IMR-90 (cell line): ENCODE results near the gene SERPINE2. TPM values are rescaled to one million over a fixed set of nuclear protein-coding genes. Genes with fewer than 3 reads are reported as not detected.

Source experiments
- ATAC-seq: fragments of 200-7000 bp; cut with Tn5 transposase; 2 replicates; pipeline ENCODE4 v1.9.1; 2020; ENCODE audit warnings: low read depth, mild to moderate bottlenecking, moderate library complexity
- BruUV-seq: library from RNA; stranded (reverse); fragments of 400-500 nt; replicated peaks from 2 replicates; lab custom pipeline; 2021; lab: Mats Ljungman, UMichigan
- CTCF ChIA-PET: fragments of 300-600 bp; formaldehyde crosslinking; extraction: SDS; loops from one replicate; lab custom pipeline; 2021; ENCODE audit warnings: antibody characterized with exemption; lab: Yijun Ruan, JAX
- POLR2A ChIA-PET: fragments of 300-600 bp; sonication (Branson Sonifier 250); formaldehyde crosslinking; loops from one replicate; lab custom pipeline; 2022; ENCODE audit warnings: antibody characterized with exemption; ENCODE audit not compliant: unreplicated experiment; lab: Charles Lee
- DNase-seq: peaks from one replicate; pipeline ENCODE4 v3.0.0; 2013
- H2AFZ ChIP-seq: replicated peaks from 2 replicates; pipeline ENCODE3; 2013; ENCODE audit warnings: low read length, mild to moderate bottlenecking; ENCODE audit not compliant: poor library complexity
- H2AK5ac ChIP-seq: 2 replicates; pipeline ENCODE4 v1.6.1; 2013; ENCODE audit warnings: low read depth, low read length, inconsistent platforms
- H2AK9ac ChIP-seq: replicated peaks from 2 replicates; pipeline ENCODE3; 2013; ENCODE audit warnings: mild to moderate bottlenecking, low read depth, low read length, moderate library complexity; ENCODE audit not compliant: poor library complexity
- H2BK120ac ChIP-seq: 2 replicates; pipeline ENCODE4 v1.6.1; 2013; ENCODE audit warnings: low read depth, low read length, inconsistent platforms
- H2BK15ac ChIP-seq: 3 replicates; pipeline ENCODE4 v1.6.1; 2013; ENCODE audit warnings: low read depth, low read length, inconsistent platforms
- H2BK20ac ChIP-seq: 2 replicates; pipeline ENCODE4 v1.6.1; 2013; ENCODE audit warnings: low read depth, mild to moderate bottlenecking, inconsistent platforms, low read length, moderate library complexity
- H2BK5ac ChIP-seq: 2 replicates; pipeline ENCODE4 v1.6.1; 2013; ENCODE audit warnings: mild to moderate bottlenecking, low read depth, low read length, inconsistent platforms; ENCODE audit not compliant: poor library complexity, severe bottlenecking
- H3K14ac ChIP-seq: replicated peaks from 2 replicates; pipeline ENCODE4 v1.6.1; 2013; ENCODE audit warnings: low read depth, low read length, inconsistent platforms
- H3K18ac ChIP-seq: 2 replicates; pipeline ENCODE4 v1.6.1; 2013; ENCODE audit warnings: low read depth, low read length, control low read depth
- H3K23ac ChIP-seq: 2 replicates; pipeline ENCODE4 v1.6.1; 2013; ENCODE audit warnings: low read depth, low read length, inconsistent platforms
- H3K27ac ChIP-seq: 2 replicates; pipeline ENCODE4 v1.5.1; 2013; ENCODE audit warnings: mild to moderate bottlenecking, control low read depth, low read length; ENCODE audit not compliant: insufficient read depth
- H3K27me3 ChIP-seq: 2 replicates; pipeline ENCODE4 v1.6.1; 2013; ENCODE audit warnings: low read length; ENCODE audit not compliant: control insufficient read depth, insufficient read depth
- H3K36me3 ChIP-seq: 2 replicates; pipeline ENCODE4 v1.6.1; 2013; ENCODE audit warnings: low read length, mixed read lengths; ENCODE audit not compliant: control insufficient read depth, insufficient read depth
- H3K4ac ChIP-seq: 2 replicates; pipeline ENCODE4 v1.6.1; 2013; ENCODE audit warnings: low read depth, low read length, inconsistent platforms
- H3K4me1 ChIP-seq: 2 replicates; pipeline ENCODE4 v1.6.1; 2013; ENCODE audit warnings: low read length, mixed read lengths; ENCODE audit not compliant: control insufficient read depth, insufficient read depth
- H3K4me2 ChIP-seq: 2 replicates; pipeline ENCODE4 v1.6.1; 2013; ENCODE audit warnings: low read depth, mild to moderate bottlenecking, control low read depth, low read length, moderate library complexity
- H3K4me3 ChIP-seq: 2 replicates; pipeline ENCODE4 v1.5.1; 2013; ENCODE audit warnings: low read depth, mild to moderate bottlenecking, control low read depth, low read length, moderate library complexity; ENCODE audit not compliant: insufficient read depth
- H3K56ac ChIP-seq: 2 replicates; pipeline ENCODE4 v1.6.1; 2013; ENCODE audit warnings: low read length, inconsistent platforms; ENCODE audit not compliant: insufficient read depth; ENCODE audit errors: extremely low read depth
- H3K79me1 ChIP-seq, 2 experiments: 2 replicates each; pipeline ENCODE4 v1.6.1; 2013; ENCODE audit warnings: low read length in 2 of 2, inconsistent platforms in 1 of 2, low read depth in 1 of 2
- H3K9ac ChIP-seq: 2 replicates; pipeline ENCODE4 v1.6.1; 2013; ENCODE audit warnings: low read depth, low read length, control low read depth
- H3K9me1 ChIP-seq: 2 replicates; pipeline ENCODE4 v1.6.1; 2013; ENCODE audit warnings: low read length, inconsistent platforms; ENCODE audit not compliant: insufficient read depth
- H3K9me3 ChIP-seq: 2 replicates; pipeline ENCODE4 v1.6.1; 2013; ENCODE audit warnings: low read length; ENCODE audit not compliant: control insufficient read depth, insufficient read depth
- H4K20me1 ChIP-seq: 2 replicates; pipeline ENCODE4 v1.6.1; 2013; ENCODE audit warnings: low read length, inconsistent platforms; ENCODE audit not compliant: insufficient read depth
- H4K5ac ChIP-seq: 2 replicates; pipeline ENCODE4 v1.6.1; 2013; ENCODE audit warnings: mild to moderate bottlenecking, low read depth, low read length, control low read depth
- H4K8ac ChIP-seq, 2 experiments: 2 replicates each; pipeline ENCODE4 v1.6.1; 2013; ENCODE audit warnings: low read depth in 2 of 2, low read length in 2 of 2, control low read depth in 1 of 2, inconsistent platforms in 1 of 2
- H4K91ac ChIP-seq: 2 replicates; pipeline ENCODE4 v1.6.1; 2013; ENCODE audit warnings: low read depth, low read length, inconsistent platforms; ENCODE audit not compliant: insufficient read depth
- BHLHE40 ChIP-seq: fragments of 150-350 bp; IDR thresholded peaks from 2 replicates; pipeline ENCODE4 v1.6.1; 2016; ENCODE audit warnings: mild to moderate bottlenecking, low read depth, low read length
- CEBPB ChIP-seq: IDR thresholded peaks from 2 replicates; pipeline ENCODE4 v1.6.1; 2012; ENCODE audit warnings: low read depth, low read length, improper control_type of control experiment
- CHD1 ChIP-seq: IDR thresholded peaks from 2 replicates; pipeline ENCODE4 v1.6.1; 2012; ENCODE audit warnings: low read depth, low read length, improper control_type of control experiment
- FOS ChIP-seq: fragments of 150-350 bp; IDR thresholded peaks from 2 replicates; pipeline ENCODE4 v1.6.1; 2016; ENCODE audit warnings: low read depth, low read length
- MAFK ChIP-seq: IDR thresholded peaks from 2 replicates; pipeline ENCODE4 v1.6.1; 2012; ENCODE audit warnings: low read depth, low read length, improper control_type of control experiment
- MAZ ChIP-seq: IDR thresholded peaks from 2 replicates; pipeline ENCODE4 v1.6.1; 2012; ENCODE audit warnings: low read depth, mild to moderate bottlenecking, low read length, improper control_type of control experiment, moderate library complexity, borderline replicate concordance
- MXI1 ChIP-seq: IDR thresholded peaks from 2 replicates; pipeline ENCODE4 v1.6.1; 2012; ENCODE audit warnings: low read depth, mild to moderate bottlenecking, low read length, moderate library complexity, borderline replicate concordance
- NFE2L2 ChIP-seq: fragments of 150-350 bp; IDR thresholded peaks from 2 replicates; pipeline ENCODE4 v1.6.1; 2016; ENCODE audit warnings: low read depth, mild to moderate bottlenecking, low read length
- POLR2A ChIP-seq: IDR thresholded peaks from 2 replicates; pipeline ENCODE4 v1.6.1; 2012; ENCODE audit warnings: mild to moderate bottlenecking, low read depth, low read length
- RAD21 ChIP-seq: IDR thresholded peaks from 2 replicates; pipeline ENCODE4 v1.6.1; 2012; ENCODE audit warnings: low read length, improper control_type of control experiment
- RCOR1 ChIP-seq: IDR thresholded peaks from 2 replicates; pipeline ENCODE4 v1.6.1; 2012; ENCODE audit warnings: mild to moderate bottlenecking, low read length, improper control_type of control experiment; ENCODE audit not compliant: insufficient replicate concordance
- RFX5 ChIP-seq: IDR thresholded peaks from 2 replicates; pipeline ENCODE4 v1.8.0; 2012; ENCODE audit warnings: low read depth, mild to moderate bottlenecking, low read length, moderate library complexity
- SMC3 ChIP-seq: fragments of 150-350 bp; IDR thresholded peaks from 2 replicates; pipeline ENCODE4 v1.6.1; 2016; ENCODE audit warnings: low read depth, mild to moderate bottlenecking, antibody characterized with exemption, low read length, moderate library complexity
- USF2 ChIP-seq: fragments of 150-350 bp; IDR thresholded peaks from 2 replicates; pipeline ENCODE4 v1.6.1; 2017; ENCODE audit warnings: mild to moderate bottlenecking, antibody characterized with exemption, low read length, low read depth
- WGBS, 2 experiments: methylation state at CpG; one replicate each; pipeline versions ENCODE4 v1.1.5 to v1.1.7; 2013; ENCODE audit warnings: missing lambda C conversion rate in 2 of 2; ENCODE audit not compliant: insufficient read length in 1 of 2; ENCODE audit errors: extremely low coverage in 2 of 2; 5-methylcytosine and 5-hydroxymethylcytosine counted together
- dilution Hi-C: fragments of 300-500 bp; cut with HindIII; formaldehyde crosslinking; loops from one replicate; pipeline ENCODE4 v1.14.3; 2018; ENCODE audit warnings: low sequenced_read_pairs; ENCODE audit not compliant: unreplicated experiment
- in situ Hi-C: fragments of 300-500 bp; cut with MboI; formaldehyde crosslinking; loops from 3 replicates; pipeline ENCODE4 v1.14.3; 2019; ENCODE audit warnings: low sequenced_read_pairs, inconsistent platforms, mixed read lengths
- intact Hi-C: fragments of 100-400 bp; cut with micrococcal nuclease; formaldehyde crosslinking; loops from 2 replicates; pipeline ENCODE4 v1.10.0; 2022
- polyA plus RNA-seq, 3 experiments: library from polyadenylated mRNA; depleted of rRNA; stranded (reverse); fragments of >200 nt; gene quantifications; 2 replicates each; pipeline ENCODE4 v1.2.3, GENCODE V29; 2012; ENCODE audit warnings: low replicate concordance in 1 of 3
- total RNA-seq: library from RNA; depleted of rRNA; stranded (reverse); fragments of >200 nt; gene quantifications from 2 replicates; pipeline ENCODE4 v1.2.3, GENCODE V29; 2012
- TF ChIP-seq, protein P1 (sequence below): conservative IDR thresholded peaks from 2 replicates; pipeline ENCODE4 v1.5.1; 2012; ENCODE audit warnings: mild to moderate bottlenecking, low read depth, low read length, improper control_type of control experiment
- TF ChIP-seq, protein P2 (sequence below): fragments of 150-350 bp; IDR thresholded peaks from 2 replicates; pipeline ENCODE4 v1.6.1; 2016; ENCODE audit warnings: low read depth, mild to moderate bottlenecking, low read length, moderate library complexity, borderline replicate concordance

The SERPINE2 gene
- total and polyA plus RNA-seq, 2 of the 4 experiments (the other 2 are of a cell fraction): 24.0 to 62.7 TPM

GRCh38 chr2:224059178-224059577 lies 20.1 kb upstream of the SERPINE2 start:
- DNase-seq (no peak), ATAC-seq (no peak)
- Histone ChIP-seq H3K4me3 (no peak overlapping the region), H4K8ac (no peak overlapping the region), H2AK9ac (no peak overlapping the region), H3K27me3 (peaks cover 3% of the 10 kb centered on the region; the same call in 1 of the 2 replicates), H3K56ac (no peak overlapping the region), H3K18ac (no peak overlapping the region), H2BK20ac (no peak overlapping the region), H3K9me3 (peaks cover 10% of the 10 kb centered on the region), H4K20me1 (no peaks in the 10 kb centered on the region), H3K27ac (no peak overlapping the region), H3K9me1 (no peaks in the 10 kb centered on the region), H4K91ac (no peak overlapping the region), H3K9ac (no peak overlapping the region), H2BK120ac (no peak overlapping the region), H3K4ac (no peak overlapping the region), H3K4me2 (no peak overlapping the region), H2BK5ac (no peak overlapping the region), H3K79me1 (no peaks in the 10 kb centered on the region), H2AFZ (no peak overlapping the region), H3K36me3 (no peaks in the 10 kb centered on the region), H2BK15ac (no peak overlapping the region), H3K4me1 (no peaks in the 10 kb centered on the region), H3K14ac (no peak overlapping the region), H3K23ac (no peak overlapping the region), H4K5ac (no peak overlapping the region), H2AK5ac (no peak overlapping the region)
- TF ChIP-seq CEBPB: no peak
- no peak for TF ChIP-seq MAFK
- TF ChIP-seq RAD21: no peak
- no peak for TF ChIP-seq FOS
- TF ChIP-seq MXI1: no peak
- TF ChIP-seq SMC3: no peak
- TF ChIP-seq MAZ: no peak
- no peak for TF ChIP-seq RFX5
- TF ChIP-seq USF2: no peak
- TF ChIP-seq, protein P1, sequence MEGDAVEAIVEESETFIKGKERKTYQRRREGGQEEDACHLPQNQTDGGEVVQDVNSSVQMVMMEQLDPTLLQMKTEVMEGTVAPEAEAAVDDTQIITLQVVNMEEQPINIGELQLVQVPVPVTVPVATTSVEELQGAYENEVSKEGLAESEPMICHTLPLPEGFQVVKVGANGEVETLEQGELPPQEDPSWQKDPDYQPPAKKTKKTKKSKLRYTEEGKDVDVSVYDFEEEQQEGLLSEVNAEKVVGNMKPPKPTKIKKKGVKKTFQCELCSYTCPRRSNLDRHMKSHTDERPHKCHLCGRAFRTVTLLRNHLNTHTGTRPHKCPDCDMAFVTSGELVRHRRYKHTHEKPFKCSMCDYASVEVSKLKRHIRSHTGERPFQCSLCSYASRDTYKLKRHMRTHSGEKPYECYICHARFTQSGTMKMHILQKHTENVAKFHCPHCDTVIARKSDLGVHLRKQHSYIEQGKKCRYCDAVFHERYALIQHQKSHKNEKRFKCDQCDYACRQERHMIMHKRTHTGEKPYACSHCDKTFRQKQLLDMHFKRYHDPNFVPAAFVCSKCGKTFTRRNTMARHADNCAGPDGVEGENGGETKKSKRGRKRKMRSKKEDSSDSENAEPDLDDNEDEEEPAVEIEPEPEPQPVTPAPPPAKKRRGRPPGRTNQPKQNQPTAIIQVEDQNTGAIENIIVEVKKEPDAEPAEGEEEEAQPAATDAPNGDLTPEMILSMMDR: no peak
- TF ChIP-seq, protein P2, sequence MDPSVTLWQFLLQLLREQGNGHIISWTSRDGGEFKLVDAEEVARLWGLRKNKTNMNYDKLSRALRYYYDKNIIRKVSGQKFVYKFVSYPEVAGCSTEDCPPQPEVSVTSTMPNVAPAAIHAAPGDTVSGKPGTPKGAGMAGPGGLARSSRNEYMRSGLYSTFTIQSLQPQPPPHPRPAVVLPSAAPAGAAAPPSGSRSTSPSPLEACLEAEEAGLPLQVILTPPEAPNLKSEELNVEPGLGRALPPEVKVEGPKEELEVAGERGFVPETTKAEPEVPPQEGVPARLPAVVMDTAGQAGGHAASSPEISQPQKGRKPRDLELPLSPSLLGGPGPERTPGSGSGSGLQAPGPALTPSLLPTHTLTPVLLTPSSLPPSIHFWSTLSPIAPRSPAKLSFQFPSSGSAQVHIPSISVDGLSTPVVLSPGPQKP: no peak
- no peak for TF ChIP-seq RCOR1
- no peak for TF ChIP-seq NFE2L2
- TF ChIP-seq CHD1: no peak
- no peak for TF ChIP-seq BHLHE40
- TF ChIP-seq POLR2A: no peak
- intact Hi-C loops: no loop called here
- no CpG with 5 or more reads among the region's 1 CpG for WGBS, 2 experiments
- no TSS peak for BruUV-seq
- in situ Hi-C loops: no loop called here
- dilution Hi-C loops: no loop called here
- CTCF ChIA-PET: interaction anchor here (0.6 to 0.7 kb wide), 2 partner anchors 120 to 225 kb away, joined by 3 to 5 read pairs; no protein-coding TSS in a partner anchor
- POLR2A ChIA-PET: no interaction called here
